ENCODE data around the gene ARL9. TPM values are rescaled to one million over a fixed set of nuclear protein-coding genes. Genes with fewer than 3 reads are reported as not detected.
A peak's percentile ranks its signal among the peaks of the same experiment; 100 is the strongest.
"Not testable (repeated sequence)": the region's sequence is repeated elsewhere in the genome, so short reads cannot be mapped to it uniquely, and the experiment has no call there.

The ARL9 gene
- total RNA-seq, 3 donors from 2014 or later: 0.28 TPM; not detected in 2

DNA sequence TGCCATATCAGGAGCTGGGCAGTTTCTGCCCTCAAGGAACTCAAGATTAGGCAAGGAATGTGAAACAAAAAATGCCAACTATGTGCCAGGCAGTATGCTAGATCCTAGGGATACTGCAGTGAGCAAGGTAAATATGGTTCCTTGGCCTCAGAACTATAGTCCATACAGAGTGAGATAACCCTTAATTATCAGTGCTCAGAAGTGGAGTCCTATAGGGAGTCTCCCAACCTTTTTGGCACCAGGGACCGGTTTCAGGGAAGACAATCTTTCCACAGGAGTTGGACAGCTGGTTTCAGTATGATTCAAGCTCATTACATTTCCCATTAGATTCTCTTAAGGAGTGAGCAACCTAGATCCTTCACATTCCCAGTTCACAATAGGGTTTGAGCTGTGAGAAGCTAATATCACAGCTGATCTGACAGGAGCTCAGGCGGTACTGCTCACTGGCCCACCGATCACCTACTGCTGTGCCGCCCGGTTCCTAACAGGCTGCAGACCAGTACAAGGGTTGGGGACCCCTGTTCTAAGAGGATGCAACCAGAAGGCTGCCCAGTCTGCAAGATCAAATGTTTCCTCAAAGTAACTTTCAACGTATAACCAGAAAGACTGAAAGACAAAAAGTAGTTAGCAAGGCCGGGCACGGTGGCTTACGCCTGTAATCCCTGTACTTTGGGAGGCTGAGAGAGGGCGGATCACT, 39.8 kb upstream of the ARL9 start:
- H3K9me3 ChIP-seq: no peaks in the 10 kb centered on the region
- ATAC-seq (no peak), DNase-seq (peak in 1 of 3 donors; percentile 5)
- intact Hi-C loops (cut with DNase I, micrococcal nuclease): no loop called here
- TF ChIP-seq, protein P1, sequence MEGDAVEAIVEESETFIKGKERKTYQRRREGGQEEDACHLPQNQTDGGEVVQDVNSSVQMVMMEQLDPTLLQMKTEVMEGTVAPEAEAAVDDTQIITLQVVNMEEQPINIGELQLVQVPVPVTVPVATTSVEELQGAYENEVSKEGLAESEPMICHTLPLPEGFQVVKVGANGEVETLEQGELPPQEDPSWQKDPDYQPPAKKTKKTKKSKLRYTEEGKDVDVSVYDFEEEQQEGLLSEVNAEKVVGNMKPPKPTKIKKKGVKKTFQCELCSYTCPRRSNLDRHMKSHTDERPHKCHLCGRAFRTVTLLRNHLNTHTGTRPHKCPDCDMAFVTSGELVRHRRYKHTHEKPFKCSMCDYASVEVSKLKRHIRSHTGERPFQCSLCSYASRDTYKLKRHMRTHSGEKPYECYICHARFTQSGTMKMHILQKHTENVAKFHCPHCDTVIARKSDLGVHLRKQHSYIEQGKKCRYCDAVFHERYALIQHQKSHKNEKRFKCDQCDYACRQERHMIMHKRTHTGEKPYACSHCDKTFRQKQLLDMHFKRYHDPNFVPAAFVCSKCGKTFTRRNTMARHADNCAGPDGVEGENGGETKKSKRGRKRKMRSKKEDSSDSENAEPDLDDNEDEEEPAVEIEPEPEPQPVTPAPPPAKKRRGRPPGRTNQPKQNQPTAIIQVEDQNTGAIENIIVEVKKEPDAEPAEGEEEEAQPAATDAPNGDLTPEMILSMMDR (IDR thresholded peaks at IDR 0.05): no peak
- no peaks in the 10 kb centered on the region for H3K36me3 ChIP-seq (ENCODE audit: low read depth)
- H3K4me3 ChIP-seq: no peak overlapping the region
- peaks cover 18% of the 10 kb centered on the region for H3K4me1 ChIP-seq (ENCODE audit: low read depth)

DNA sequence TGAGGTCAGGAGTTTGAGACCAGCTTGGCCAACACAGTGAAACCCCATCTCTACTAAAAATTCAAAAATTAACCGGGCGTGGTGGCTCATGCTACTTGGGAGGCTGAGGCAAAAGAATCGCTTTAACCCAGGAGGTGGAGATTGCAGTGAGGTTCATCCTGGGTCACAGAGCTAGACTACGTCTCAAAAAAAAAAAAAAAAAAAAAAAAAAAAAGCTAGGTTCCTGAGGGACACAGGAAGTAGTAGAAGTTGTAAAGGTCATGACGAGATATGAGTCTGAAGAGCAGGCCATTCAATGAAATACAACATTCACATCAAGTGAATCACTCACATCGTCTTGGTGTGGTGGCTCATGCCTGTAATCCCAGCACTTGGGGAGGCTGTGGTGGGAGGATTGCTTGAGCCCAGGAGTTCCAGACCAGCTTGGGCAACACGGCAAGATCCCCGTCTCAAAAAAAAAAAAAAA, 39.3 kb upstream of the ARL9 start:
- DNase-seq: peak in 1 of 3 donors; percentile 23
- H3K4me3 ChIP-seq; intact Hi-C loops (cut with DNase I, micrococcal nuclease); H3K36me3 ChIP-seq (ENCODE audit: low read depth); H3K9me3 ChIP-seq: not testable (repeated sequence)
- ATAC-seq: peak; percentile 74
- H3K4me1 ChIP-seq (ENCODE audit: low read depth): peaks cover 18% of the 10 kb centered on the region

DNA sequence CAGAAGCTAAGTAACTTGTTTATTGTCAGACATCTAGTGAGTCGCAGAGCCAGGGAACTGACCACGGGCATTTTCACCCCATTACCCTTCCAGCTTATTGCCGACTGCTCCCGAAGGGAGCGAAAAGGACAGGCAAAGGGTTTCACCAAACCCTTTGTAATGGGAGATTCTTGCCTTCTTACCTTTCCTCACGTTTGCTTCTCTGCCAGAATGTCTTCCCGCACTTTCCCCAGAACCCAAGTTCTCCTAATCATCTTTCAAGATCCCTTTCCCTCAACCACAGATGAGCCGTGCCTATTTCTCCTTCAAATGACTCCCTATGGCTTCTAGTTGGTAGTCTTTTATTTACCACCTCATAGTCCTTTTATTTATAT, 38.7 kb upstream of the ARL9 start:
- Histone ChIP-seq H3K4me1 (ENCODE audit: low read depth) (peaks cover 18% of the 10 kb centered on the region), H3K9me3 (no peaks in the 10 kb centered on the region), H3K36me3 (ENCODE audit: low read depth) (no peaks in the 10 kb centered on the region), H3K4me3 (peak overlapping the region; percentile 99)
- ATAC-seq (no peak), DNase-seq (peak in 1 of 3 donors; percentile 7)
- intact Hi-C loops (cut with DNase I, micrococcal nuclease): no loop called here
- TF ChIP-seq, protein P1 (IDR thresholded peaks at IDR 0.05): no peak

DNA sequence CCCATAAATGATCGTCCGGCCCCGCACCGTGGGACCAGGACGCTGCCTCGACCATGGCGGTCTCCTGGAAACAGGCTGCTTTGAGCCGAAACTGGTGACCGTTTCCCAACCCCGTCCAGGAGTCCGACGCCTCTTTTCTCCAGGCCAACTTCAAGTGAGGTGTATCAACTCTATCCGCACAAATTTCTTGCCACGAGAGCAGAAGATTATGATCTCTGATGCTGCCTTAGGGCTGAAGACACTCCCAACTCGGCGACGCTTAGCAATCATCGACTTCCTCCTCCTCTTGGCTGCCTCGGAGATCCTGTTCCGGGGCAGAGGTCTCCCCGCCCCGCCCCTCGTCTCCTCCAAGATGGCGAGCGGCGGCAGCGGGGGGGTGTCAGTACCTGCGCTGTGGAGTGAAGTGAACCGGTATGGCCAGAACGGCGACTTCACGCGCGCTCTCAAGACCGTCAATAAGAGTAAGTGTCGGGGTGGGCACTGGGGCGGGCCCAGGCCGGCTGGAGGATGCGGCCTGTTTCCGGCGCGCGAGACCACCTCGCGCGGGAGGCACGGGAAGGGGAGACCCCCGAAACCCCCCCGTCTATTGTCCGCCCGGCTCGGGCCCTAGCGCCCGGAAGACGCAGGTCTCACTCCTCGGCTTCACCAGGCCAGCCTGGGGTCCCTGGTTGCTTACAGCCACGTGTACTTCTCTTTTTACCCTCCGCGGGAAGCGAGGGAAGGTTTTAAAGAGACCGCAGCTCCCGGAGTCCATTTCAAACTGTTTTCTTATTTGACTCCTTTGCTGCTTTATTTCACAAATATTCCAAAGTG, 38.1 kb upstream of the ARL9 start, which contains the start of gene SRP72:
Gene SRP72, plus strand, starts transcription at position 334 of the 813 bp plus-strand sequence. Its CDS starts 19 bp downstream, at position 353.
- H3K4me1 ChIP-seq (ENCODE audit: low read depth): peaks cover 18% of the 10 kb centered on the region
- peak; percentile 90 to 93 (median 93) for DNase-seq
- H3K36me3 ChIP-seq (ENCODE audit: low read depth): peaks cover 3% of the 10 kb centered on the region
- intact Hi-C loops (cut with DNase I, micrococcal nuclease): no loop called here
- TF ChIP-seq, protein P1 (IDR thresholded peaks at IDR 0.05): no peak
- peak within 1 kb of the TSS; percentile 99 for H3K4me3 ChIP-seq
- peak; percentile 98 for ATAC-seq
- no peaks in the 10 kb centered on the region for H3K9me3 ChIP-seq

DNA sequence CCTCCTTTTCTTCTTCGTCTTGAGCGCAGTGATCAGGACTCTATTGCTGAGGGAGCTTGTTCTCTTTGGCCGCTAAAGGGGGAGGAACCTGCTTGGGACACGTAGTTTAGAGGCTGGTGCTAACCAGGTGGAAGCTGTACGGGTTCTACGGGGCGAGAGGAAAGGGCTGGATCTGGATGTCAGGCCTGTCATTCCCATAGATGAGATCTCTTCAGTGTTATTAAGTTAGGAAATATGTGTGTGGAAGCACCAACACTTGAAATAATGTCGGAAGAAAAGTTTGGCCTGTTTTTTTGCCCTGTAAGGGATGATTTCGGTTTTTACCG, 37.5 kb upstream of the ARL9 start:
- DNase-seq: no peak
- intact Hi-C loops (cut with DNase I, micrococcal nuclease): no loop called here

More for the DNA sequence above, 37.5 kb upstream of the ARL9 start:
- Histone ChIP-seq H3K4me1 (ENCODE audit: low read depth) (peaks cover 18% of the 10 kb centered on the region), H3K36me3 (ENCODE audit: low read depth) (peaks cover 5% of the 10 kb centered on the region), H3K9me3 (no peaks in the 10 kb centered on the region), H3K4me3 (peak overlapping the region; percentile 99)
- peak; percentile 74 for ATAC-seq
- TF ChIP-seq, protein P1 (IDR thresholded peaks at IDR 0.05): no peak
